Measurements from ENCODE around the gene TAC4.

The TAC4 gene

DNA sequence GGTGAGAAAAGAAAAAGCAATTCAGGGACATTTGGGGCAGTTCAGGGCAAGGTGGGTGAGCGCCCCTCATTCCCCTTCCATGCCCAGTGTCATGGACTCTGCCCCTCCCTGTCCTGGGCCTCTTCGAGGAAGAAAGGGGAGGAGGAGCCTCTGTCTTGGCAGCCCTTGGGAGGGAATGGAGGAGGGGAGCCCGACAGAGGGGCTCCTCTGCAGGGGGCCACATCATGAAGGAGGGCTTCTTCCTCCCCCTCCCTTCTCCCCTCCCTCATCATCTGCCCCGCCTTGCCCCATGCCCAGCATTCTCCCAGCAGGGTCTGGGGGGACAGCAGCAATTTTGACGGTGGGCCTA lies 33.2 kb upstream of the TAC4 start:
- Histone ChIP-seq H3K9ac (no peak overlapping the region), H3K4me1 (peaks cover 3% of the 10 kb centered on the region), H3K4me2 (ENCODE audit: low read length) (no peak overlapping the region), H3K27ac (no peak overlapping the region), H2AFZ (no peak overlapping the region), H3K9me3 (ENCODE audit: control insufficient read depth, low read length) (no peaks in the 10 kb centered on the region), H3K27me3 (ENCODE audit: control insufficient read depth, insufficient read depth, low read length) (no peaks in the 10 kb centered on the region), H3K36me3 (ENCODE audit: control insufficient read depth, insufficient read depth, low read length) (no peaks in the 10 kb centered on the region), H3K4me3 (ENCODE audit: low read depth, low read length) (no peak overlapping the region), H3K79me2 (no peaks in the 10 kb centered on the region)
- TF ChIP-seq, protein P1, sequence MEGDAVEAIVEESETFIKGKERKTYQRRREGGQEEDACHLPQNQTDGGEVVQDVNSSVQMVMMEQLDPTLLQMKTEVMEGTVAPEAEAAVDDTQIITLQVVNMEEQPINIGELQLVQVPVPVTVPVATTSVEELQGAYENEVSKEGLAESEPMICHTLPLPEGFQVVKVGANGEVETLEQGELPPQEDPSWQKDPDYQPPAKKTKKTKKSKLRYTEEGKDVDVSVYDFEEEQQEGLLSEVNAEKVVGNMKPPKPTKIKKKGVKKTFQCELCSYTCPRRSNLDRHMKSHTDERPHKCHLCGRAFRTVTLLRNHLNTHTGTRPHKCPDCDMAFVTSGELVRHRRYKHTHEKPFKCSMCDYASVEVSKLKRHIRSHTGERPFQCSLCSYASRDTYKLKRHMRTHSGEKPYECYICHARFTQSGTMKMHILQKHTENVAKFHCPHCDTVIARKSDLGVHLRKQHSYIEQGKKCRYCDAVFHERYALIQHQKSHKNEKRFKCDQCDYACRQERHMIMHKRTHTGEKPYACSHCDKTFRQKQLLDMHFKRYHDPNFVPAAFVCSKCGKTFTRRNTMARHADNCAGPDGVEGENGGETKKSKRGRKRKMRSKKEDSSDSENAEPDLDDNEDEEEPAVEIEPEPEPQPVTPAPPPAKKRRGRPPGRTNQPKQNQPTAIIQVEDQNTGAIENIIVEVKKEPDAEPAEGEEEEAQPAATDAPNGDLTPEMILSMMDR (IDR thresholded peaks at IDR 0.05), result no peak

DNA sequence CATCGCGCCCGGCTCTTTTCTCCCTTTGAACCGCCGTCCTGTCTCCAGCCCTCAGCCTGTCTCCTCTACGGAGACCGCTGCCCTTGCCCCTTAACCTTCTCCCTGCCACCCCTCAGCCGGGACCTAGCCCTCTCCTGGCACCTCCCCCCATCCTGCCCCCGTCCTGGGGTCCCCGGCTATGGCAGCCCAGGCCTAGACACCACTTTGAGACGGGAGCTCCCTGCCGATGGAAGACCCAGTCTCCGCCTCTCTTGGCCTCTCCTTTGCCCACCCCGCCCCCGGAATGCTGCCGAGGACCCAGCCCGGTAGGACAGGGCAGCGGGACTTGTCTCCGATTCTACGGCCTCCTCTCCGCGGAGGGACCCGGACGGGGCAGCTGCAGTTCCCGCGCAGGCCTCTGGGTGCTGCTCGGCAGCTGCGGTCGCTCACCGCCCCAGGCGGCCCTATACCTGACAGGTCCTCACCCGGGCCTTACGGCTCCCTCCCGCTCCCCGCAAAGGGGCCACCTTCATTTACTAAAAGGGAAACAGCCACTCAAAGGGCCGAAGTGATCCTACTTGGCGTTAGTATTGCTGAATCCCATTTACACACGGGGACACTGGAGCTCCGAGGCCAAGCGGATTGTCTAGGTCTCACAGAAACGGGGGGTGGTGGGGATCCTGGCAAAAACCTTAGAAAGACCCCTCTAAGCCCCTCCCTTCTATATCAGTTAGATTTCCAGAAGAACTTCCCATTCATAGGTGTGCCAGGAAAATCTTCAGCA lies 32.6 kb upstream of the TAC4 start:
- no peaks in the 10 kb centered on the region for H3K36me3 ChIP-seq (ENCODE audit: control insufficient read depth, insufficient read depth, low read length)
- no peaks in the 10 kb centered on the region for H3K27me3 ChIP-seq (ENCODE audit: control insufficient read depth, insufficient read depth, low read length)
- peak overlapping the region; percentile 39 for H3K4me2 ChIP-seq (ENCODE audit: low read length)
- H3K9me3 ChIP-seq (ENCODE audit: control insufficient read depth, low read length), result no peaks in the 10 kb centered on the region
- H3K27ac ChIP-seq, result no peak overlapping the region
- no peaks in the 10 kb centered on the region for H3K79me2 ChIP-seq
- peaks cover 3% of the 10 kb centered on the region for H3K4me1 ChIP-seq
- no peak overlapping the region for H3K9ac ChIP-seq
- H2AFZ ChIP-seq, result peak overlapping the region; percentile 74
- TF ChIP-seq, protein P1 (IDR thresholded peaks at IDR 0.05), result peak; percentile 98
- H3K4me3 ChIP-seq (ENCODE audit: low read depth, low read length), result no peak overlapping the region

DNA sequence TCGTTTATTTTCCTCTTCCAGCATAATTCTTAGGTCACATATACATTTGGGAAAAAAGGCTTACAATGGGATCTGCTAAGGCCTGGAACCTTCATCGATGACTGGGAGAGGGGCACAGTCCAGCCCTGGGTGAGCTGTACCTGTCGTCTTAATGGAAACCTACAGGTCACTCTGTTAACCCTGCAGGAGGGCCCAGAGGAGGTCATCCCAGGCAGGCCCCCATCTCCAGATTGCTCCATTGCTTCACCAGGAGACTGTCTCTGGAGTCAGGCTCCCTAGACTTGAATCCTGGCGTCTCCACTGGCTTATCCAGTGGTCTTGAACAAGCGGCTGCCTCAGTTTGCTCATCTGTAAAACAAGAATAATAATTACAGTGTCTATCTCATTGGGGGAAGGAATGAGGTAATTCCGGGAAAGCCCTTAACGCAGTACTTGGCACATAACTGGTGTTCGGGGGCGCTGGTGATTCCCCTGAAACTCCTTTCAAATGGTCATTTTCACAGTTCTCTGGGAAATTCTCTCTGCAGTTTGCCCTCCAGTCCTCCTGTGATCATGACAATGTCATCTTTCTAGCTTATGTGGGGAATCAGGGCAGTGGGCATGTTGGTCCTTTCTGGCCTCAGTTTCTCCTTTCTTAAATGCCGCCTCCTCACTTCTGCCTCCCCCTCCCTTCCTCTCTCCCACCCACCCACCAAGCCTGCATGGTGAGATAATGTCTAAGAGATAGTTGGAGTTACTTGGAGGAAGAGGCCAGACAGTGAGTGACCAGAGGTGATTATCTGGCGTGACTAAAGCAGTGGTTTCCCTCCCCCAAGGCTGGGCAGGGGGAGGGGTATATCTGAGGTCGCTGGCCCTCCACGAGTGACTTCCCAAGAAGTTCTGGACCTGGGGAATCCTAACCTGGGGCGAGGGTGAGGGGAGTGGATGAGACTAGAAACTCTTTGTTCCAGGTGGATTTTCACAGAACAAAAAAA lies 31.3 kb upstream of the TAC4 start:
- peaks cover 3% of the 10 kb centered on the region for H3K4me1 ChIP-seq
- no peak overlapping the region for H3K4me3 ChIP-seq (ENCODE audit: low read depth, low read length)
- no peaks in the 10 kb centered on the region for H3K9me3 ChIP-seq (ENCODE audit: control insufficient read depth, low read length)
- H3K27ac ChIP-seq, result no peak overlapping the region
- TF ChIP-seq, protein P1 (IDR thresholded peaks at IDR 0.05), result no peak
- no peak overlapping the region for H2AFZ ChIP-seq
- H3K9ac ChIP-seq, result no peak overlapping the region
- H3K27me3 ChIP-seq (ENCODE audit: control insufficient read depth, insufficient read depth, low read length), result no peaks in the 10 kb centered on the region
- no peak overlapping the region for H3K4me2 ChIP-seq (ENCODE audit: low read length)
- H3K36me3 ChIP-seq (ENCODE audit: control insufficient read depth, insufficient read depth, low read length), result no peaks in the 10 kb centered on the region
- H3K79me2 ChIP-seq, result no peaks in the 10 kb centered on the region

DNA sequence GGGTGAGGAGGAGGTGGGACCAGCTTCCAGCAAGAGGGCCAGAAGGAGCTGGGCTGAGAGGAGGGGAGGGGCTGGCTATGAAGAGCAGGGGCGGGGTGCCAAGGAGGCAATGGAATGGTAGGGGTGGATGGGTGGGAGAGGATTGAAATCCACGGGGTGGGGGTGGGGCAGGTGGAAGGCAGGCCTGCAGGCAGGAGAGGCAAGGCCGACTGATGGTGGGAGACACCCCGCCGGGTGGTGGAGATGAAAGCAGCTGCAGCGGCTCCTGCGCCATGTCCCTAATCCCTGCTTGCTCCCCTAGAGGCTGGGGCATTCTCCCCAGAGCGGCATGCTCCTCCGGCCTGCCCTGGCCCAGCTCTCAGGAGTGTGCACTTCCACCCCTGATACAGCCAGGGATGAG lies 27.8 kb upstream of the TAC4 start:
- no peak overlapping the region for H3K4me2 ChIP-seq (ENCODE audit: low read length)
- H3K27me3 ChIP-seq (ENCODE audit: control insufficient read depth, insufficient read depth, low read length), result no peaks in the 10 kb centered on the region
- H3K9ac ChIP-seq, result no peak overlapping the region
- H3K4me1 ChIP-seq, result peaks cover 2% of the 10 kb centered on the region
- TF ChIP-seq, protein P1 (IDR thresholded peaks at IDR 0.05), result no peak
- no peaks in the 10 kb centered on the region for H3K79me2 ChIP-seq
- no peaks in the 10 kb centered on the region for H3K36me3 ChIP-seq (ENCODE audit: control insufficient read depth, insufficient read depth, low read length)
- no peak overlapping the region for H3K4me3 ChIP-seq (ENCODE audit: low read depth, low read length)
- H3K9me3 ChIP-seq (ENCODE audit: control insufficient read depth, low read length), result no peaks in the 10 kb centered on the region
- H2AFZ ChIP-seq, result no peak overlapping the region
- no peak overlapping the region for H3K27ac ChIP-seq
